Sigmoid colon (tissue), 7 donors: ENCODE data around the gene UBAP1. TPM values are rescaled to one million over a fixed set of nuclear protein-coding genes. Genes with fewer than 3 reads are reported as not detected.

Experiments
- DNase-seq: peaks from one replicate; pipeline ENCODE4 v3.0.0-alpha.2; 2019
- H3K27ac ChIP-seq, 4 donors: fragments of 200-600 bp; sonication (generic); one replicate each; pipeline ENCODE4 v1.5.1; 2016 to 2019; ENCODE audit warnings: mild to moderate bottlenecking in 1 of 4
- H3K27me3 ChIP-seq, 3 donors: fragments of 200-600 bp; sonication (generic); one replicate each; pipeline ENCODE4 v1.5.1; 2019; ENCODE audit warnings: mild to moderate bottlenecking in 1 of 3
- H3K36me3 ChIP-seq, 4 donors: fragments of 200-600 bp; sonication (generic); one replicate each; pipeline ENCODE4 v1.5.1; 2016 to 2019
- H3K4me1 ChIP-seq, 4 donors: fragments of 200-600 bp; sonication (generic); one replicate each; pipeline ENCODE4 v1.5.1; 2017 to 2019
- H3K4me3 ChIP-seq, 4 donors: fragments of 200-600 bp; sonication (generic); one replicate each; pipeline ENCODE4 v1.5.1; 2017 to 2019; ENCODE audit warnings: mild to moderate bottlenecking in 2 of 4, moderate library complexity in 1 of 4
- H3K9me3 ChIP-seq, 4 donors: fragments of 200-600 bp in 3 of 4; sonication (generic) in 3 of 4; one replicate each; pipeline versions ENCODE4 v1.5.1 to v1.6.1; 2013 to 2019
- CTCF ChIP-seq, 4 experiments: fragments of 450-650 bp in 3 of 4; fragments of 200-600 bp in 1 of 4; IDR thresholded peaks; one replicate each; pipeline ENCODE4 v1.5.1; 2016 to 2019; ENCODE audit warnings: antibody characterized with exemption in 4 of 4, mild to moderate bottlenecking in 3 of 4, moderate library complexity in 2 of 4
- EP300 ChIP-seq, 4 donors: sonication (generic); formaldehyde crosslinking; IDR thresholded peaks; one replicate each; pipeline ENCODE4 v1.6.1; 2017; ENCODE audit warnings: antibody characterized with exemption in 4 of 4
- POLR2A ChIP-seq, 2 donors: fragments of 450-650 bp; IDR thresholded peaks; one replicate each; pipeline ENCODE4 v1.6.1; 2016; ENCODE audit warnings: antibody characterized with exemption in 2 of 2, mild to moderate bottlenecking in 2 of 2, moderate library complexity in 2 of 2
- POLR2AphosphoS5 ChIP-seq, 4 donors: sonication (generic); formaldehyde crosslinking; IDR thresholded peaks; one replicate each; pipeline ENCODE4 v1.6.1; 2017; ENCODE audit warnings: antibody characterized with exemption in 4 of 4
- WGBS, 2 donors: extraction: QIAGEN DNeasy Blood & Tissue Kit; methylation state at CpG; one replicate each; pipeline ENCODE4 v1.1.7; 2013; 5-methylcytosine and 5-hydroxymethylcytosine counted together
- intact Hi-C: fragments of 100-400 bp; cut with DNase I; formaldehyde crosslinking; loops from one replicate; pipeline ENCODE4 v1.15.1; 2023
- polyA plus RNA-seq, 3 donors: library from polyadenylated mRNA; stranded (reverse); fragments of 200-250 nt; gene quantifications; one replicate each; pipeline ENCODE4 v1.2.3, GENCODE V29; 2013
- total RNA-seq, 4 donors: library from RNA; depleted of rRNA; stranded (reverse); fragments of >200 nt; gene quantifications; one replicate each; pipeline ENCODE4 v1.1.0, GENCODE V29; 2016
- donor health status: healthy with polysubstance abuse.
- donor health status: Bipolar disorder and iron deficiency.
- donor health status: healthy.

Gene UBAP1
- total and polyA plus RNA-seq, 7 donors, result 32.8 to 52.7 (median 42.5) TPM

DNA sequence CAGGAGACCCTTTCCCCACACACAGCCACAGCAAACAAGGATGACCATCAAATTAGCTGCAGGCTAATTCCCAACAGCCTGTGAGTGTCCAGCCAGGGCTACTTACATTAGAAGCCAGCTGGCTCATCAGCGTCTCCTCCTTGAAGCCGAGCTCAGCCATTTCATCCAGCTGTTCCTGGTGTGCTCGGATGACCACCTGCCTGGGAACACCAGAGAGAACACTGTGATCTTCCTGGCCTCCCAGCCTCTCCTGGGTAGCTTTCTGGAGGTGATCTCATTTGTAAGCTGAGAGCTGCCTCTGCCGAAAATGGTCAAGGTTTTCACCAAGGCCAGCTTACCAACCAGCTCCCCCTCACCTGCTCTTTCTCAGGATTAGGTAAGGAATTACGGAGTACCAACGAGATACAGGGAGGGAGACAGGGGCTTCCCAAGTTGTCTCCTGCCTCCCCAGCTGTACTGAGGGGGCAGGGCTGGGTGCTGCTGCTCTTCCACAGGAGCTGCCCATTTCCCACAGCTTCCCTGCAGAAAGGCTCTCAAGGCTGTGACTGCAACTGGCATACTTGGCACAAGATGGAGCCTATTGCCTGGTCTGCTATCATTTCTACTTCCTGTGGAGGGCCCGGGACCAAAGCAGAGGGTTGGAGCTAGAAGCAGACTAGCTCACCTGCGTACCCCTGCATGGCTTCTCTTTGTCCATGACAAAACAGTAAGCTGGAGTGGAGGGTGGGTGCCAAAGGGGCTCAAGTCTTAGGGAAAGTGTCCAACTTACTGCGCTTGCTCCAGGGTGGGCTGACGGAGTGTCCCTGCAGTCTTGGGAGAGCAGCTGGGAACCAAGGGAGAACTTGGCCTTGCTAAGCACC lies 76.4 kb downstream of the UBAP1 start:
- Histone ChIP-seq H3K4me3 (no peak overlapping the region), H3K36me3 (peaks cover 12 to 21% (median 16%) of the 10 kb centered on the region in 4 donors), H3K27ac (peak overlapping the region; percentile 63 to 84 (median 78)), H3K4me1 (peaks cover 0 to 43% (median 37%) of the 10 kb centered on the region in 4 donors), H3K27me3 (no peaks in the 10 kb centered on the region), H3K9me3 (no peaks in the 10 kb centered on the region)
- WGBS, 2 donors, result 87 to 92% methylated on average over 10 of the region's 10 CpGs
- DNase-seq, result peak; percentile 88
- intact Hi-C loops, result loop anchor here (1.0 to 10.0 kb wide), 3 partner anchors 122 to 440 kb away; partner anchors contain the start of genes DCAF12, MYORG and UBE2R2
- TF ChIP-seq POLR2AphosphoS5 (IDR thresholded peaks at IDR 0.05), result peak in 2 of 4 donors; percentile 22 to 37
- TF ChIP-seq EP300 (IDR thresholded peaks at IDR 0.05), result peak in 1 of 4 donors; percentile 9
- no peak for TF ChIP-seq CTCF (IDR thresholded peaks at IDR 0.05)
- no peak for TF ChIP-seq POLR2A (IDR thresholded peaks at IDR 0.05)

DNA sequence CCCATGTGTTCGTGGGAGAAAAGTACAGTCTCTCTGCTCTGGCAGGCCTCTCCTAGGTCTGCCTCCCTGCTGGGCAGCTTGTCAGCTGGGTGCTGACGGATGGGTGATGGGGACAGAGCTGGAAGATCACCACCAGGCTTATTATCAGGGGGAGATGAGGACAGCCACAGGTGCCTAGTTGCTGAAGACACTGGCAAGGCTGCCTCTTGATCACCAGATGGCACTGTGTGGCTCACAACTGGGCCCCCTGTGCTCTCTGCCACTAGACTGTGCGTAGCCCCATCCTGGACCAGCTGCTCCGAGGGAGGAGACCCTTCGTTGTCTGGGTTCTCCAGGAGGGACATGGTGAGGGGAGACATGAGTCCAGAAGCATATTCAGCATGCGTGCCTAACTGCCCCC lies 77.3 kb downstream of the UBAP1 start:
- intact Hi-C loops, result loop anchor here (10.0 kb wide), 1 partner anchor 441 kb away; the partner anchor contains the start of gene UBE2R2
- no peak for DNase-seq
- H3K4me3 ChIP-seq, result no peak overlapping the region
- no peak for TF ChIP-seq EP300 (IDR thresholded peaks at IDR 0.05)
- no peak for TF ChIP-seq POLR2AphosphoS5 (IDR thresholded peaks at IDR 0.05)
- no peak for TF ChIP-seq POLR2A (IDR thresholded peaks at IDR 0.05)
- TF ChIP-seq CTCF (IDR thresholded peaks at IDR 0.05), result no peak
- no peaks in the 10 kb centered on the region for H3K9me3 ChIP-seq
- 88 to 94% methylated on average over 6 of the region's 6 CpGs for WGBS, 2 donors
- H3K4me1 ChIP-seq, result peaks cover 0 to 43% (median 37%) of the 10 kb centered on the region in 4 donors
- no peaks in the 10 kb centered on the region for H3K27me3 ChIP-seq
- H3K36me3 ChIP-seq, result peaks cover 7 to 11% (median 8%) of the 10 kb centered on the region in 4 donors
- peak overlapping the region in 2 of 4 donors; percentile 77 to 84 for H3K27ac ChIP-seq

- WGBS, 2 donors, result 61 to 86% methylated on average over 11 of the region's 11 CpGs
- H3K27me3 ChIP-seq, result no peaks in the 10 kb centered on the region
- no peak overlapping the region for H3K27ac ChIP-seq
- DNase-seq, result no peak
- no peaks in the 10 kb centered on the region for H3K9me3 ChIP-seq
- intact Hi-C loops, result loop anchor here (10.0 kb wide), 1 partner anchor 442 kb away; the partner anchor contains the start of gene UBE2R2
- peaks cover 0 to 39% (median 34%) of the 10 kb centered on the region in 4 donors for H3K4me1 ChIP-seq
- TF ChIP-seq POLR2AphosphoS5 (IDR thresholded peaks at IDR 0.05) (no peak), EP300 (IDR thresholded peaks at IDR 0.05) (no peak), CTCF (IDR thresholded peaks at IDR 0.05) (no peak), POLR2A (IDR thresholded peaks at IDR 0.05) (no peak)
- no peak overlapping the region for H3K4me3 ChIP-seq
- H3K36me3 ChIP-seq, result peaks cover 0 to 2% (median 0%) of the 10 kb centered on the region in 4 donors
Measured at GRCh38 chr9:34256987-34257585, 78.2 kb downstream of the UBAP1 start.

GRCh38 chr9:34259315-34259714 lies 80.5 kb downstream of the UBAP1 start:
- intact Hi-C loops, result loop anchor here (10.0 kb wide), 1 partner anchor 445 kb away; the partner anchor contains the start of gene UBE2R2
- 93 to 98% methylated on average over 10 of the region's 10 CpGs for whole genome bisulfite sequencing, 2 donors
- Histone ChIP-seq H3K36me3 (no peaks in the 10 kb centered on the region), H3K27ac (no peak overlapping the region), H3K27me3 (no peaks in the 10 kb centered on the region), H3K9me3 (no peaks in the 10 kb centered on the region), H3K4me3 (no peak overlapping the region), H3K4me1 (peaks cover 0 to 17% (median 14%) of the 10 kb centered on the region in 4 donors)
- DNase-seq, result no peak
- TF ChIP-seq CTCF (IDR thresholded peaks at IDR 0.05) (no peak), POLR2A (IDR thresholded peaks at IDR 0.05) (no peak), POLR2AphosphoS5 (IDR thresholded peaks at IDR 0.05) (no peak), EP300 (IDR thresholded peaks at IDR 0.05) (no peak)
